Liver (tissue), 9 donors: ENCODE results near the gene DZANK1. TPM values are rescaled to one million over a fixed set of nuclear protein-coding genes. Genes with fewer than 3 reads are reported as not detected.

Experiments
- DNase-seq: peaks from one replicate; pipeline ENCODE4 v3.0.0-alpha.2; 2017; ENCODE audit warnings: low spot score
- H3K27ac ChIP-seq, 2 donors: one replicate each; pipeline ENCODE4 v1.7.0; 2013; ENCODE audit warnings: inconsistent platforms in 2 of 2, low read length in 2 of 2, control low read depth in 1 of 2, low read depth in 1 of 2, mild to moderate bottlenecking in 1 of 2
- H3K27me3 ChIP-seq, 4 donors: one replicate each; pipeline versions ENCODE4 v1.6.1 to v1.7.0; 2013; ENCODE audit warnings: low read length in 3 of 4, inconsistent platforms in 1 of 4, mild to moderate bottlenecking in 1 of 4, moderate library complexity in 1 of 4; ENCODE audit not compliant: control insufficient read depth in 4 of 4, insufficient read depth in 4 of 4
- H3K36me3 ChIP-seq, 4 donors: one replicate each; pipeline versions ENCODE4 v1.6.1 to v1.7.0; 2013; ENCODE audit warnings: low read length in 3 of 4, mild to moderate bottlenecking in 3 of 4, low read depth in 1 of 4, moderate library complexity in 1 of 4; ENCODE audit not compliant: control insufficient read depth in 4 of 4, insufficient read depth in 3 of 4
- H3K4me1 ChIP-seq, 4 donors: one replicate each; pipeline versions ENCODE4 v1.6.1 to v1.7.0; 2013; ENCODE audit warnings: low read length in 3 of 4, mild to moderate bottlenecking in 3 of 4, moderate library complexity in 1 of 4; ENCODE audit not compliant: control insufficient read depth in 4 of 4, insufficient read depth in 4 of 4
- H3K4me3 ChIP-seq, 3 donors: one replicate each; pipeline versions ENCODE4 v1.6.1 to v1.7.0; 2013; ENCODE audit warnings: low read length in 3 of 3, control low read depth in 1 of 3, low read depth in 1 of 3, mild to moderate bottlenecking in 1 of 3
- H3K9ac ChIP-seq, 2 donors: one replicate each; pipeline ENCODE4 v1.7.0; 2013; ENCODE audit warnings: low read length in 2 of 2, mild to moderate bottlenecking in 2 of 2, moderate library complexity in 2 of 2, control low read depth in 1 of 2, low read depth in 1 of 2
- H3K9me3 ChIP-seq, 4 donors: one replicate each; pipeline versions ENCODE4 v1.6.1 to v1.7.0; 2013; ENCODE audit warnings: low read length in 3 of 4; ENCODE audit not compliant: control insufficient read depth in 4 of 4
- ATF3 ChIP-seq: IDR thresholded peaks from 2 replicates; pipeline ENCODE4 v1.6.1; 2016; ENCODE audit warnings: antibody characterized with exemption
- EGR1 ChIP-seq, 2 donors: IDR thresholded peaks; 2 replicates each; pipeline ENCODE4 v1.6.1; 2016 to 2018; ENCODE audit warnings: antibody characterized with exemption in 2 of 2, low read depth in 2 of 2
- FOXA1 ChIP-seq: IDR thresholded peaks from 2 replicates; pipeline ENCODE4 v1.6.1; 2016; ENCODE audit warnings: antibody characterized with exemption
- FOXA2 ChIP-seq: IDR thresholded peaks from 2 replicates; pipeline ENCODE4 v1.6.1; 2016; ENCODE audit warnings: antibody characterized with exemption
- GABPA ChIP-seq, 2 donors: IDR thresholded peaks in 1 of 2; conservative IDR thresholded peaks in 1 of 2; 2 replicates each; pipeline ENCODE4 v1.6.1; 2016; ENCODE audit warnings: antibody characterized with exemption in 2 of 2, mild to moderate bottlenecking in 1 of 2, moderate library complexity in 1 of 2
- HNF4A ChIP-seq, 2 donors: conservative IDR thresholded peaks; 2 replicates each; pipeline ENCODE4 v1.6.1; 2016; ENCODE audit warnings: antibody characterized with exemption in 2 of 2, mild to moderate bottlenecking in 2 of 2
- HNF4G ChIP-seq: IDR thresholded peaks from 2 replicates; pipeline ENCODE4 v1.6.1; 2016; ENCODE audit warnings: antibody characterized with exemption
- JUND ChIP-seq, 2 donors: IDR thresholded peaks; 2 replicates each; pipeline ENCODE4 v1.6.1; 2016; ENCODE audit warnings: antibody characterized with exemption in 2 of 2
- MAX ChIP-seq: IDR thresholded peaks from 2 replicates; pipeline ENCODE4 v1.6.1; 2016; ENCODE audit warnings: antibody characterized with exemption
- NR2F2 ChIP-seq: IDR thresholded peaks from 2 replicates; pipeline ENCODE4 v1.6.1; 2016; ENCODE audit warnings: antibody characterized with exemption
- RAD21 ChIP-seq, 2 donors: IDR thresholded peaks; 2 replicates each; pipeline ENCODE4 v1.6.1; 2016; ENCODE audit warnings: antibody characterized with exemption in 2 of 2, mild to moderate bottlenecking in 2 of 2
- REST ChIP-seq: IDR thresholded peaks from 2 replicates; pipeline ENCODE4 v1.6.1; 2016; ENCODE audit warnings: antibody characterized with exemption, mild to moderate bottlenecking
- RXRA ChIP-seq, 2 donors: IDR thresholded peaks; 2 replicates each; pipeline ENCODE4 v1.6.1; 2017 to 2018; ENCODE audit warnings: antibody characterized with exemption in 2 of 2, mild to moderate bottlenecking in 1 of 2
- SP1 ChIP-seq: IDR thresholded peaks from 2 replicates; pipeline ENCODE4 v1.6.1; 2018; ENCODE audit warnings: antibody characterized with exemption, mild to moderate bottlenecking
- TAF1 ChIP-seq: conservative IDR thresholded peaks from 2 replicates; pipeline ENCODE4 v1.6.1; 2016; ENCODE audit warnings: antibody characterized with exemption, mild to moderate bottlenecking
- YY1 ChIP-seq: IDR thresholded peaks from 2 replicates; pipeline ENCODE4 v1.6.1; 2016; ENCODE audit warnings: antibody characterized with exemption, mild to moderate bottlenecking
- WGBS: extraction: QIAGEN DNeasy Blood & Tissue Kit; methylation state at CpG from one replicate; pipeline ENCODE4 v1.1.7; 2013; 5-methylcytosine and 5-hydroxymethylcytosine counted together
- polyA plus RNA-seq, 2 donors: library from polyadenylated mRNA; stranded (reverse) in 1 of 2; unstranded in 1 of 2; fragments of 200-250 nt in 1 of 2; fragments of >200 nt in 1 of 2; fragmentation: Nextera tagmentation in 1 of 2; extraction: Ambion mirVana in 1 of 2; gene quantifications; one replicate each; pipeline versions ENCODE4 v1.2.1 to v1.2.3, GENCODE V29; 2013 to 2015
- total RNA-seq, 2 donors: library from RNA; depleted of rRNA; stranded (reverse); fragments of >200 nt; gene quantifications; one replicate each; pipeline ENCODE4 v1.2.3, GENCODE V29; 2014
- TF ChIP-seq, protein P1 (sequence below): IDR thresholded peaks from 2 replicates; pipeline ENCODE4 v1.6.1; 2016; ENCODE audit warnings: antibody characterized with exemption
- TF ChIP-seq, protein P2 (sequence below): fragments of 150-350 bp; IDR thresholded peaks from 2 replicates; pipeline ENCODE4 v1.5.1; 2017; ENCODE audit warnings: improper control_type of control experiment, low read depth, low read length; ENCODE audit not compliant: missing input control
- donor health status: healthy.
- donor health status: healthy.
- donor health status: healthy.
- donor health status: healthy.
- donor health status: healthy.

The DZANK1 gene
- total and polyA plus RNA-seq, 4 donors: 0.19 to 0.84 (median 0.31) TPM

DNA sequence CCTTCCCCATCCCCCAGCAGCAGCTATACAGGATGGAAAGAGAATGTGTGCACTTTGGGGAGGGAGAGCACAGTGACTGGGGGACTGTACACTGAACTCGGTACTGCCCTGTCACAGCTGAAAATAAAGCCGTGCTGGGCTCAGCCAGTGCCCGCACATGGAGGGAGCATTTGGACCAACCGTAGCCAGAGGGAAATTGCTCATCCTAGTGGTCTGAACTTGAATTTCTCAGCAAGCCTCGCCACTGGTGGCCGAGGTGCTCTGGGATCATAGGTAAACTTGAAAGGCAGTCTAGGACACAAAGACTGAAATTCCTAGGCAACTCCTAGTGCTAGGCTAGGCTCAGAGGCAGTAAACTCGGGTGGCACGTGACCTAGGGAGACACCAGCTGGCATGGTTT is 61.0 kb downstream of the DZANK1 start:
- WGBS: 93% methylated on average over 8 of the region's 8 CpGs
- H3K9ac ChIP-seq: no peak overlapping the region
- peaks cover 0 to 2% (median 0%) of the 10 kb centered on the region in 4 donors for H3K9me3 ChIP-seq
- no peaks in the 10 kb centered on the region for H3K4me1 ChIP-seq
- DNase-seq: no peak
- no peak overlapping the region for H3K4me3 ChIP-seq
- TF ChIP-seq REST (no peak), MAX (no peak), NR2F2 (no peak), HNF4G (no peak), TAF1 (no peak), FOXA1 (no peak), ATF3 (no peak), GABPA (IDR thresholded peaks at IDR 0.05 in 1 of 2, conservative IDR thresholded peaks at IDR 0.05 in 1 of 2) (no peak), HNF4A (conservative IDR thresholded peaks at IDR 0.05) (no peak), JUND (IDR thresholded peaks at IDR 0.05) (no peak), YY1 (no peak), RXRA (IDR thresholded peaks at IDR 0.05) (no peak), RAD21 (IDR thresholded peaks at IDR 0.05) (no peak), FOXA2 (no peak), EGR1 (IDR thresholded peaks at IDR 0.05; ENCODE audit: low read depth in 2 of 2) (no peak), SP1 (no peak)
- TF ChIP-seq, protein P1, sequence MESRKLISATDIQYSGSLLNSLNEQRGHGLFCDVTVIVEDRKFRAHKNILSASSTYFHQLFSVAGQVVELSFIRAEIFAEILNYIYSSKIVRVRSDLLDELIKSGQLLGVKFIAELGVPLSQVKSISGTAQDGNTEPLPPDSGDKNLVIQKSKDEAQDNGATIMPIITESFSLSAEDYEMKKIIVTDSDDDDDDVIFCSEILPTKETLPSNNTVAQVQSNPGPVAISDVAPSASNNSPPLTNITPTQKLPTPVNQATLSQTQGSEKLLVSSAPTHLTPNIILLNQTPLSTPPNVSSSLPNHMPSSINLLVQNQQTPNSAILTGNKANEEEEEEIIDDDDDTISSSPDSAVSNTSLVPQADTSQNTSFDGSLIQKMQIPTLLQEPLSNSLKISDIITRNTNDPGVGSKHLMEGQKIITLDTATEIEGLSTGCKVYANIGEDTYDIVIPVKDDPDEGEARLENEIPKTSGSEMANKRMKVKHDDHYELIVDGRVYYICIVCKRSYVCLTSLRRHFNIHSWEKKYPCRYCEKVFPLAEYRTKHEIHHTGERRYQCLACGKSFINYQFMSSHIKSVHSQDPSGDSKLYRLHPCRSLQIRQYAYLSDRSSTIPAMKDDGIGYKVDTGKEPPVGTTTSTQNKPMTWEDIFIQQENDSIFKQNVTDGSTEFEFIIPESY: no peak
- TF ChIP-seq, protein P2, sequence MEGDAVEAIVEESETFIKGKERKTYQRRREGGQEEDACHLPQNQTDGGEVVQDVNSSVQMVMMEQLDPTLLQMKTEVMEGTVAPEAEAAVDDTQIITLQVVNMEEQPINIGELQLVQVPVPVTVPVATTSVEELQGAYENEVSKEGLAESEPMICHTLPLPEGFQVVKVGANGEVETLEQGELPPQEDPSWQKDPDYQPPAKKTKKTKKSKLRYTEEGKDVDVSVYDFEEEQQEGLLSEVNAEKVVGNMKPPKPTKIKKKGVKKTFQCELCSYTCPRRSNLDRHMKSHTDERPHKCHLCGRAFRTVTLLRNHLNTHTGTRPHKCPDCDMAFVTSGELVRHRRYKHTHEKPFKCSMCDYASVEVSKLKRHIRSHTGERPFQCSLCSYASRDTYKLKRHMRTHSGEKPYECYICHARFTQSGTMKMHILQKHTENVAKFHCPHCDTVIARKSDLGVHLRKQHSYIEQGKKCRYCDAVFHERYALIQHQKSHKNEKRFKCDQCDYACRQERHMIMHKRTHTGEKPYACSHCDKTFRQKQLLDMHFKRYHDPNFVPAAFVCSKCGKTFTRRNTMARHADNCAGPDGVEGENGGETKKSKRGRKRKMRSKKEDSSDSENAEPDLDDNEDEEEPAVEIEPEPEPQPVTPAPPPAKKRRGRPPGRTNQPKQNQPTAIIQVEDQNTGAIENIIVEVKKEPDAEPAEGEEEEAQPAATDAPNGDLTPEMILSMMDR: no peak
- H3K27me3 ChIP-seq: no peaks in the 10 kb centered on the region
- H3K36me3 ChIP-seq: no peaks in the 10 kb centered on the region
- no peak overlapping the region for H3K27ac ChIP-seq
